HepG2 (cell line): ENCODE results near the gene SAE1. TPM values are rescaled to one million over a fixed set of nuclear protein-coding genes. Genes with fewer than 3 reads are reported as not detected.

Experiments used
- CERS6 ChIP-seq: sonication (generic); formaldehyde crosslinking; IDR thresholded peaks from 2 replicates; pipeline ENCODE4 v1.5.0; 2020; ENCODE audit warnings: missing genetic modification reagents
- GTF2F1 ChIP-seq: fragments of 150-350 bp; IDR thresholded peaks from 2 replicates; pipeline ENCODE4 v1.6.1; 2014; ENCODE audit warnings: low read length
- HOXD1 ChIP-seq: sonication (generic); formaldehyde crosslinking; IDR thresholded peaks from 2 replicates; pipeline ENCODE4 v1.5.0; 2020; ENCODE audit warnings: missing genetic modification reagents
- IRF2 ChIP-seq: IDR thresholded peaks from 2 replicates; pipeline ENCODE4 v1.6.1; 2018; ENCODE audit warnings: missing genetic modification reagents, missing compliant biosample characterization
- LBX2 ChIP-seq: sonication (generic); formaldehyde crosslinking; IDR thresholded peaks from 2 replicates; pipeline ENCODE4 v1.5.0; 2020; ENCODE audit warnings: missing genetic modification reagents, mild to moderate bottlenecking, borderline replicate concordance
- MAZ ChIP-seq, 2 experiments: sonication (generic) in 1 of 2; formaldehyde crosslinking in 1 of 2; IDR thresholded peaks; 2 replicates each; pipeline versions ENCODE4 v1.5.0 to v1.6.1; 2012 to 2020; ENCODE audit warnings: low read depth in 2 of 2, mild to moderate bottlenecking in 2 of 2, borderline replicate concordance in 1 of 2, improper control_type of control experiment in 1 of 2, low read length in 1 of 2, missing genetic modification reagents in 1 of 2, moderate library complexity in 1 of 2
- MNT ChIP-seq: fragments of 450-650 bp; IDR thresholded peaks from 2 replicates; pipeline ENCODE4 v1.6.1; 2016
- MTF2 ChIP-seq: sonication (generic); formaldehyde crosslinking; IDR thresholded peaks from 2 replicates; pipeline ENCODE4 v1.5.0; 2020; ENCODE audit warnings: missing genetic modification reagents, borderline replicate concordance
- NFKBIZ ChIP-seq: IDR thresholded peaks from 2 replicates; pipeline ENCODE4 v1.6.1; 2018; ENCODE audit warnings: missing genetic modification reagents, missing compliant biosample characterization
- PHF20 ChIP-seq: sonication (generic); formaldehyde crosslinking; IDR thresholded peaks from 2 replicates; pipeline ENCODE4 v1.5.0; 2020; ENCODE audit warnings: mild to moderate bottlenecking, missing genetic modification reagents
- PLRG1 ChIP-seq: fragments of 450-650 bp; conservative IDR thresholded peaks from 2 replicates; pipeline ENCODE4 v1.6.1; 2016
- RBFOX2 ChIP-seq: fragments of 200-400 bp; formaldehyde crosslinking; IDR thresholded peaks from 2 replicates; pipeline ENCODE4 v1.6.1; 2017; ENCODE audit warnings: low read depth, mild to moderate bottlenecking, low read length
- SALL2 ChIP-seq: sonication (generic); formaldehyde crosslinking; IDR thresholded peaks from 2 replicates; pipeline ENCODE4 v1.8.1; 2023; ENCODE audit warnings: mild to moderate bottlenecking, missing genetic modification reagents, inconsistent platforms
- SATB2 ChIP-seq: sonication (generic); formaldehyde crosslinking; IDR thresholded peaks from 2 replicates; pipeline ENCODE4 v1.5.0; 2020; ENCODE audit warnings: missing genetic modification reagents
- TAF15 ChIP-seq: fragments of 200-400 bp; formaldehyde crosslinking; IDR thresholded peaks from one replicate; pipeline ENCODE4 v1.6.1; 2018; ENCODE audit warnings: mild to moderate bottlenecking, low read depth, low read length; ENCODE audit not compliant: poor library complexity, severe bottlenecking
- ZBTB44 ChIP-seq: sonication (generic); formaldehyde crosslinking; IDR thresholded peaks from 2 replicates; pipeline ENCODE4 v1.4.0; 2020; ENCODE audit warnings: missing genetic modification reagents
- ZNF10 ChIP-seq: sonication (generic); formaldehyde crosslinking; IDR thresholded peaks from 2 replicates; pipeline ENCODE4 v1.4.0; 2020; ENCODE audit warnings: mild to moderate bottlenecking, low read depth, missing genetic modification reagents, borderline replicate concordance
- ZNF292 ChIP-seq: sonication (generic); formaldehyde crosslinking; IDR thresholded peaks from 2 replicates; pipeline ENCODE4 v1.8.1; 2022; ENCODE audit warnings: mild to moderate bottlenecking, low read depth, missing genetic modification reagents, borderline replicate concordance
- ZNF3 ChIP-seq: IDR thresholded peaks from 2 replicates; pipeline ENCODE4 v1.7.0; 2017; ENCODE audit warnings: inconsistent platforms
- ZNF350 ChIP-seq: sonication (generic); formaldehyde crosslinking; IDR thresholded peaks from 2 replicates; pipeline ENCODE4 v1.4.0; 2020; ENCODE audit warnings: mild to moderate bottlenecking, low read depth, missing genetic modification reagents, borderline replicate concordance
- ZNF724P ChIP-seq: sonication (generic); formaldehyde crosslinking; IDR thresholded peaks from 2 replicates; pipeline ENCODE4 v1.8.0; 2022; ENCODE audit warnings: missing genetic modification reagents, borderline replicate concordance
- ZNF747 ChIP-seq: sonication (generic); formaldehyde crosslinking; IDR thresholded peaks from 2 replicates; pipeline ENCODE4 v1.8.1; 2023; ENCODE audit warnings: missing genetic modification reagents, mild to moderate bottlenecking, borderline replicate concordance
- polyA plus RNA-seq, 8 experiments: library from polyadenylated mRNA; depleted of rRNA in 3 of 8; stranded (reverse) in 7 of 8; unstranded in 1 of 8; fragments of >200 nt; fragmentation: Illumina TruSeq in 4 of 8; extraction: Trizol in 4 of 8; gene quantifications; 2 replicates each; pipeline versions ENCODE4 v1.2.1 to v1.2.3, GENCODE V29; 2011 to 2016; ENCODE audit warnings: low read depth in 4 of 8, missing spikeins in 1 of 8, mixed read lengths in 1 of 8; ENCODE audit not compliant: insufficient read depth in 1 of 8
- total RNA-seq, 5 experiments: library from RNA; depleted of rRNA; stranded (reverse); fragments of >200 nt; fragmentation: Illumina TruSeq; extraction: Trizol; gene quantifications; 2 replicates each; pipeline ENCODE4 v1.2.3, GENCODE V29; 2016; ENCODE audit warnings: low read depth in 1 of 5

Gene SAE1
- total and polyA plus RNA-seq, 2 of the 13 experiments (the other 11 are each of a cell fraction or from before 2014, with no cell fraction given) = 87.6 to 197 TPM

GRCh38 chr19:47256693-47257410 lies 126.2 kb downstream of the SAE1 start (continued):
- TF ChIP-seq ZNF10 (CRISPR knock-in tag) (no peak), RBFOX2 (peak; percentile 46; the same call in 1 of the 2 replicates), MTF2 (no peak), PHF20 (CRISPR knock-in tag) (0 out of 2 replicates have a peak, but pooled peaks have one; percentile 10), GTF2F1 (no peak), ZBTB44 (CRISPR knock-in tag) (no peak), MNT (peak; percentile 26; the same call in 1 of the 2 replicates), TAF15 (no peak), ZNF724P (CRISPR knock-in tag) (no peak), ZNF292 (CRISPR knock-in tag) (no peak), IRF2 (CRISPR knock-in tag) (no peak), CERS6 (CRISPR knock-in tag) (no peak), ZNF747 (CRISPR knock-in tag) (0 out of 2 replicates have a peak, but pooled peaks have one; percentile 40), MAZ (IDR thresholded peaks at IDR 0.05; ENCODE audit: borderline replicate concordance, low read depth, low read length) (peak; percentile 50; the same call in 1 of the 2 replicates), MAZ (CRISPR knock-in tag; IDR thresholded peaks at IDR 0.05; ENCODE audit: low read depth) (no peak), PLRG1 (no peak), ZNF3 (CRISPR knock-in tag) (no peak), LBX2 (CRISPR knock-in tag) (no peak), HOXD1 (no peak), NFKBIZ (no peak), SATB2 (CRISPR knock-in tag) (no peak), SALL2 (CRISPR knock-in tag) (no peak; the same call in 1 of the 2 replicates), ZNF350 (CRISPR knock-in tag) (no peak)
